NCI-H1436 (cell line): ENCODE data around the gene NR1H2.
"Not testable (repeated sequence)": the region's sequence is repeated elsewhere in the genome, so short reads cannot be mapped to it uniquely, and the experiment has no call there.

Source experiments
- DNase-seq: peaks from one replicate; lab custom pipeline; 2025; lab: John Stamatoyannopoulos, UW

NR1H2 gene

GRCh38 chr19:50344661-50345318, 31.5 kb upstream of the NR1H2 start:
- no peak for DNase-seq

DNA sequence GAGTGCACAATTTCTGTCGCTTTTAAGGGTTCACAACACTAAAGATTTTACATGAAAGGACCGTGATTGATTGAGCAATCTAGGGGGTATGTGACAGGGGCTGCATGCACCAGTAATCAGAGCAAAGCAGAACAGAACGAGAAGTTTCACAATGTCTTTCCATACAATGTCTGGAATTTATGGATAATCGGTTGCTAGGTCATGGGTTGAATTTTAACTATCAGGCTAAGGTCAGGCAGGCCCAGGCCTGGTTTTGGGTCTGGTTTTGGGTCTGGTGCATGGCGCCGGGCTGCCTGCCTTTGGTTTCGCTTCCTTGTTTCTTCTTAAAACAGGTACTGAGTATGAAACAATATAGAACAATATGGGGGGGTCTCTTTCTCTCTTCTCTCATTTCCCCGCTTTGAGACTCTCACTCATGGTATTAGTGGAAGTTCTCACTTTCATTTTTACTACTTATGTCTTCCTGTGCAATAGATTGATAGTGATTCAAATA, 29.1 kb upstream of the NR1H2 start:
- DNase-seq, result not testable (repeated sequence)

- DNase-seq, result no peak
These were observed 26.8 kb upstream of the NR1H2 start for GRCh38 chr19:50349277-50350057.

GRCh38 chr19:50352242-50352641, 24.0 kb upstream of the NR1H2 start:
- no peak for DNase-seq

DNA sequence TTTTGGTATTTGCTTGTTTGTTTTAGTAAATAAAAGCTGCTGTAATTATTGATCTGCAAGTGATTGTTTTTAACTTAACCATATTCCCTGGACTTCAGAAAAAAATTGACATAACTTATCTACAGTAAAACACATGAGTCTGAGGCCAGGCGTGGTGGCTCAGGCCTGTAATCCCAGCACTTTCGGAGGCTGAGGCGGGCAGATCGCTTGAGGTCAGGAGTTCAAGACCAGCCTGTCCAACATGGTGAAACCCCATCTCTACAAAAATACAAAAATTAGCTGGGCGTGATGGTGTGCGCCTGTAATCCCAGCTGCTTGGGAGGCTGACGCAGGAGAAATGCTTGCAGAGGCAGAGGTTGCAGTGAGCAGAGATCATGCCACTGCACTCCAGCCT, 22.8 kb upstream of the NR1H2 start:
- not testable (repeated sequence) for DNase-seq

GRCh38 chr19:50356691-50357177, 19.5 kb upstream of the NR1H2 start:
- DNase-seq, result no peak

DNA sequence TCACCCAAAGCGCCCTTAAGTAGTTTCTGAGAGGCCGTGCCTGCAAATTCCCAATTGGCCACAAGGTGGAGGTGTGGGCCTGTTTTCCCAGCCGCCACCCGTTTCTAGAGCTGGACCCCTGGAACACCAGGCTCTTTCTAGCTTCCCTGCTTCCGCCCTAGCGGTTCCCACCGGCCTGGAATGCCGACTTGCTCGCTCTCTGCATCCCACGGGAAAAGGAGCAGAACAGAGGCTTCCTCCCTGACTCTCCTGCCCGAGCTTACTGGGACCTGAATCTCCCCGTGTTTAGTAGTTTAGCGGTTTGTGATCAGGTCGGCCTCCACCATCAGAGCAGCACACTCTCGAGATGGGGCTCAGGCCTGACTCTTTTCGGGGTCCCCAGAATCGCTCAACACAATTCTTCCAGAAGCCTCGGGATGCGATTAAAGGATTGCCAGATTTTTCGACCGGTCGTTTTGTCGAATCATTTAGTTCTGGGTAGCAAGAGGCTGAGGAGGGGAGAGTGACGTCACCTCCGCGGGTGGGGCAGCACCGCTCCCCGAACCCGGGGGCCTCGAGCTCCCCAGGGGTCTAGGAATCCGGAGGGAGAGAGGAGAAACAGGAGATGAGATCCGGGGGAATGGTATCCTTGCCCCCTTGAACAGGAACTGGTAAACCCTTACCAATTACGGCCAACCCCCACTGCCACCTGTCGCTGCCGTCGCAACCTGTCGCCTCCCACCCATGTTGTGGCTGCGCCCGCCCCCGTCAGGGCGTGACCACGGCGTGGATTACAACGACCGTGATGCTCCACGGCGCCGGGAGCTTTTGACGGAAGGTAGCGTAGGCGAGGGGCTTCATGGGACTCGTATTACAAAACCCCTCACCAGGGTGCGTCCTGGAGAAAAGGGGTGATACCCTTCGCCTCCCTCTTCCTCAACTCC, 18.8 kb upstream of the NR1H2 start:
- DNase-seq, result peak; percentile 76

GRCh38 chr19:50358483-50359327, 17.6 kb upstream of the NR1H2 start:
- peak; percentile 67 for DNase-seq

- DNase-seq, result no peak
These were observed 16.9 kb upstream of the NR1H2 start for GRCh38 chr19:50359328-50359818.

DNA sequence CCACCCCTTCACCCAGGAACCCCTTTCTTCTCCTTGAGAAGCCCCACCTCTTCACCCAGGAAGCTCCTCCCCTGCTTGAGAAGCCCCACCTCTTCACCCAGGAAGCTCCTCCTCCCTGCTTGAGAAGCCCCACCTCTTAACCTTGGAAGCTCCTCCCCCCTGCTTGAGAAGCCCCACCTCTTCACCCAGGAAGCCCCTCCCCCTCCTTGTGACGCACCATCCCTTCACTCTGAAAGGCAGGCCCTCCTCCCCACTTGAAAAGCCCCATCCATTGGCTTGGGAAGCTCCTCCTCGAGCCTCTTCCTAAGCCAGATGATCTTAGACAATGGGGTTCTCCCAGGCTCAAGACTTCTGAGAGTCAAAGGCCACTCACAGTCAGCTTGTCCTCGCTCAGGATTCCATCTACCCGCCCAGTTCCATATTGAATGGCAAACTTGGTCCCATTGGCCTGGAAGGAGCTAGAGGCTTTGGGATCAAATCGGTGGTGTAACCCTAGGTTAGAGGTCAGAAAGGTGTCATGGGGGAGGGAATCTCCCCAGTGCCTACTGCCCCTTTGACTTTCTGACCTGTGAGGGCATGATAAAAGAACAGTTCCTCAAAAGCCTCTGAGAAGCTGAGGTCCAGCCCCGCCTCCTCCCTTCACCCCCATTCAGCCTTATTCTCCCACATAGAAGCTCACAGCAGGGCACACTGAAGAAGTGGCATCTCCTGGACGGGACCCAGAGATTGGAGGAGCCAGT, 14.8 kb upstream of the NR1H2 start:
- no peak for DNase-seq

GRCh38 chr19:50362030-50362412, 14.2 kb upstream of the NR1H2 start:
- DNase-seq, result no peak

DNA sequence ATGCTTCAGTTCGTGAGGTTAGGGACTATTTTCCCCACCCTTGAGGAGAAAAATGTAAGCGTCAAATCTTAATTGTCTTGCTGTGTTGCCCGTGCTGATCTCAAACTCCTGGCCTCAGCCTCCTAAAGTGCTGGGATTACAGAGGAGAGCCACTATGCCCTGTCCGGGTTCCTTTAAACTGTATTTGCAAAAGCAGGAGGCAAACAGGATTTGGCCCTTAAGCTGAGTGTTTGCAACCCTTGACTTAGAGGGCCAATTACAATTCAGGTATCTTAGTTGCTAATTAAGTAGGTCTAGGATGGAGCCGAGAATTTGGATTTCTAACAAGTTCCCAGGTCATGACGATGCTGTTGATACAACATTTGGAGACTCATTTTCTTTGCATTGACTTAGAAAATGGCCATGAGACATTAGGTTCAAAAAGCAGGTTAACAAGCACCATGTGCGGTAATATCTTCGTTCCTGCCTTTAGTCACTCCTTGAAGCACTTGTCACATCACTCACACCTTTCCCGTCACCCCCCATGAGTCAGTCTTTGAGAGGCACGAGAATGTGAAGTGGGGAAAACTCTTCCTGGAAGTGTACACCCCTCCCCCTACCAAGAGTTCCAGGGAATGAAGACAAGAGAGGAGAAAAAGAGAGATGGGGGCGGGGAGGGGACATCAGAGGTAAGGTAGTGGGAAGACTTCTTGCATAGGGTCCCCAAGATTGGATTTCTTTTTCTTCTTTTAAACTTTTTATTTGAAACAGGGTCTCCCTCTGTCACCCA, 13.4 kb upstream of the NR1H2 start:
- DNase-seq, result no peak

DNA sequence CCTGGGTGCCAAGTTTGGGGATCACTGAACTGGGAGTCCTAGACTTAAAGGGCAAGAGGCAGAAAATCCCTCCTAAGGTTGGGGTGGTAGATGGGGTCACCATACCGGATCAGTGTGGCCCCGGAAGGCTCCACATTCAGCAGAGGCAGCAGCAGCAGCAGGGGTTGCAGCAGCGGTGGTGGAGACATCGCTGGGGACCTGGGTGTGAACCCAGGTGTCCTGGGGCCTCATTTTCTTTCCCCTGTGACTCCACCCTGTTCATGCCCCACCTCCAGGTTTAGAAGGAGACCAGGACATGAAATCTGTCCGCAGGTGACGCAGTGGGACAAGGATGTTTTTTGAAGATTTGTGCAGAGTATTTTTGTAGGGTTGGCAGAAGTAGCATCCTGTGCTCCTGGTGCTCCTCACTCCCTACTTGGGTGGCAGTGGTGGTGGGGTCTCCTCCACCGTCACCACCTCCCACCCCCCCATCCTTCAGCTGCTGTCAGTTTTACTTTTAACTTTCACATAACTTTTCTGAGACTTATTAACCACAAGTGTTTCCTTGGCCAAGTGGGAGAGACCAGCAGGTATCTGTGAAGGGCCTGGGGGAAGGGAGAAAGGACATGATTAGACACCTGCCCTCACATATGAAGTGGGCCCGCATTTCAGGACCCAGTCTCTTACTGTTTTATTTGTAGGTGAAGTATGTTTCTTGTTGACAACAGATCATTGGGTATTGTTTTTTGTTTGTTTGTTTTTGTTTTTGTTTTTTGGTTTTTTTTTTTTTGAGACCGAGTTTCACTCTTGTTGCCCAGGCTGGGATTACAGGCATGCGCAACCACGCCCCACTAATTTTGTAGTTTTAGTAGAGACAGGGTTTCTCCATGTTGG, 10.6 kb upstream of the NR1H2 start, which contains the start of gene NAPSA:
Gene NAPSA (minus strand): TSS at position 206 of the 873 bp plus-strand sequence. CDS start 18 bp downstream, at position 188.
- no peak for DNase-seq

DNA sequence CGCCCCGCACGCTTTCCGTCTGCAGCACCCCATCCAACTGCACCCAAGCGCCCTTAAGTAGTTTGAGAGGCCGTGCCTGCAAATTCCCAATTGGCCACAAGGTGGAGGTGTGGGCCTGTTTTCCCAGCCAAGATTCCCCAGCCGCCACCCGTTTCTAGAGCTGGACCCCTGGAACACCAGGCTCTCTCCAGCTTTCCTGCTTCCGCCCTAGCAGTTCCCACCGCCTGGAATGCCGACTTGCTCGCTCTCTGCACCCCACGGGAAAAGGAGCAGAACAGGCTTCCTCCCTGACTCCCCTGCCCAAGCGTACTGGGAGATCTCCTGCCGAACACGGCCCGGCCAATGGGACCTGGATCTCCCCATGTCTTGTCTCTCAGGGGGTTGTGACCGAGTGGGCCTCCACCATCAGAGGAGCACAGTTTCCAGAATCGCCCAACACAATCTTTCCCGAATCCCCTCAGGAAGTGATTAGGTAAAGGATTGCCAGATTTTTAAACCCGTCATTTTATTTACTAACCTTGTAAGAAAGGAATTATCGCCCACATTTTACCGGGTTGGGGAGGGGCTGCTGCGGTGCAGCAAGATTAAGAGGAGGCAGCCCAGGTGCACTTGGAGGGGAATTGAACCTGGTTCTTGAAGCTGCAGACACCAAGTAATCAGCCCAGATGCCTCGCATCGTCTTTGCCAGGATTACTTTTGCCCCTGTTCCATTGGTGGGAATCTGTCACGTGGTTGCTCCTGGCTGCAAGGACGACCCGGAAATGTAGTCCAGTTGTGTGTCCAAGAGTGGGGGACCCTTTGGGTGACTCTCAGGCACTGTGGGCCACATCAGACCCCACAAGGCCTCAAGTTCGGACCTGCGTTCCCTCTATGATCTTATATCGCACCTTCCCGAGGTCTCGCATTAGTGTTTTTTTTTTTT, 7.3 kb upstream of the NR1H2 start:
- DNase-seq, result peak; percentile 59

GRCh38 chr19:50371914-50372475, 4.3 kb upstream of the NR1H2 start:
- DNase-seq, result no peak

DNA sequence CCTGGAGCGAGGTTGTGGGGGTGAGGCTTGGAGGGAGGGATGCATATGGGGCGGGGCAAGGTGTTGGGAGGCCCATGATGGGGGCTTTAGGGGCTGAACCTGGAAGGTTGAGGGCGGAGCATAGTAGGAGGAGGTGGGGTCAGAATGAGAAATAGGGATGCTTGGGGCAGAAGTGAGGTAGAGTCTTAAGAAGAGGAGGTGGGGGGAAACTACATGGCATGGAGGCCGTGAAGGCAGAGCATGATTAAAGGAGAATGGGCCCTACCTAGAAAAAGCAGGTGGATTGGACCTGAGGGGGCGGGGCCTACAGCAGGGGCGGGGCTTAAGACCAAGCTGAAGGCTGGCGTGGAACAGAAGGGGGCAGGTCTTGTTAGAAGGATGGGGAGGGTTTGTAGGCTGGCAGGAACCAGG, 799 bp downstream of the NR1H2 start:
- DNase-seq, result no peak

- no peak for DNase-seq
These were observed 1.3 kb downstream of the NR1H2 start for GRCh38 chr19:50377517-50377916.
